ENCODE measurements around the gene MIB2.

GRCh38 chr1:1620433-1621139 lies 5.3 kb downstream of the MIB2 start:
- no peak for TF ChIP-seq POLR2A (IDR thresholded peaks at IDR 0.05; ENCODE audit: low read depth, low read length)
- no peak for TF ChIP-seq TAF1 (IDR thresholded peaks at IDR 0.05; ENCODE audit: borderline replicate concordance, low read depth, low read length)

Data from GM12892 (cell line).